SK-N-MC (cell line): ENCODE results near the gene INSRR.

Source experiments
- EZH2 ChIP-seq: fragments of 200-600 bp; sonication (generic); IDR thresholded peaks from one replicate; pipeline ENCODE4 v1.6.1; 2017; ENCODE audit warnings: antibody characterized with exemption
- FOXP2 ChIP-seq: optimal IDR thresholded peaks from 2 replicates; pipeline ENCODE3; 2011; ENCODE audit warnings: mild to moderate bottlenecking, moderate library complexity; ENCODE audit not compliant: insufficient read depth; ENCODE audit errors: extremely low read length, control extremely low read depth
- POLR2AphosphoS5 ChIP-seq: IDR thresholded peaks from 2 replicates; pipeline ENCODE4 v1.6.1; 2012; ENCODE audit warnings: mild to moderate bottlenecking, low read depth, low read length, borderline replicate concordance

GRCh38 chr1:156901590-156901900, 42.6 kb upstream of the INSRR start:
- no peak for TF ChIP-seq POLR2AphosphoS5
- TF ChIP-seq EZH2, result no peak
- TF ChIP-seq FOXP2, result no peak
